GM19467 (cell line): ENCODE results near the gene CDCA4.

Experiments used
- ATAC-seq: cut with Tn5 transposase; IDR thresholded peaks from one replicate; pipeline ENCODE4 v1.9.1; 2021; ENCODE audit warnings: mild to moderate bottlenecking, moderate library complexity; ENCODE audit not compliant: unreplicated experiment

CDCA4 gene

GRCh38 chr14:104978746-104979691 lies 41.9 kb downstream of the CDCA4 start:
- ATAC-seq, result no peak

- ATAC-seq, result no peak
Measured at GRCh38 chr14:104977681-104978653, 42.9 kb downstream of the CDCA4 start, which contains the start of gene AHNAK2. TSS of gene AHNAK2 (minus strand) at chr14:104978374. CDS start at chr14:104978237, 137 bp downstream.

GRCh38 chr14:104977008-104977680 lies 43.7 kb downstream of the CDCA4 start:
- ATAC-seq, result no peak

DNA sequence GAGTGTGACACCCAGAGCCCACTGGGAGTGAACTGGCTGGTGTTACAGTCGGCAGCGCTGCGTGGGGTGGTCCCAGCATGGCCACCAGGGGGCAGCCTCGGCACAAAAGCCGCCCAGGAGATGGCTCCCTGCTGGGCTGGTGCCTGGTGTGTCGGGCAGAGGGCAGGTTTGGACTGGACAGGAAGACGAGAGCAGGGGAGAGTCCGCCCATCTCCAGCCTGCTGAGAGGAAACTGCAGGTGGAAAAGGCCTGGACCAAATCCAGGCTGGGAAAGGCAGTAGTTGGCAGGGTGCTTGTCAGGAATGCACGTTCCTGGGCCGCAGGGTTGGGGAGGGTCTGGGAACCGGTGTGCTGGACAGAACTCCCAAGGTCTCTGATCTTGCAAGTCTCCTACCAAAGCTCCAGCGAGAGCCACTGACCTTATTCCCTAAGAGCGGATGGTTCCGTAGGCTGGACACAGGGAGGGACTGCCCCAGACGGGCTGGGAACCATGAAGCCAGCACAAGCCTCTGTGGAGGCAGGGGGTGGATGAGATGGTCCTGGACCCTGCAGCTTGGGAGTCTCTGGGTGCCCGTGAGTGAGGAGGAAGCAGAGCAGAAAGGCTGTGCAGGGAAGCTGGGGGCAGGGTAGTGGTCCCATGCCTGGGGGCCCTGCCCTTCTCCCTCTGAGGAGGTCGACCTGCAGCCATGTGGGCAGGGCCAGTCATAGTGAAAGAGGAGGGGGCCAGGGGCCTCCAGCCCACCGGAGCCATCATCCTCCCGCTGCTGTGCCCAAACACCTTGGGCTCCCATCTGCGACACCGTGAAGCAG lies 44.5 kb downstream of the CDCA4 start:
- ATAC-seq, result peak; percentile 50

DNA sequence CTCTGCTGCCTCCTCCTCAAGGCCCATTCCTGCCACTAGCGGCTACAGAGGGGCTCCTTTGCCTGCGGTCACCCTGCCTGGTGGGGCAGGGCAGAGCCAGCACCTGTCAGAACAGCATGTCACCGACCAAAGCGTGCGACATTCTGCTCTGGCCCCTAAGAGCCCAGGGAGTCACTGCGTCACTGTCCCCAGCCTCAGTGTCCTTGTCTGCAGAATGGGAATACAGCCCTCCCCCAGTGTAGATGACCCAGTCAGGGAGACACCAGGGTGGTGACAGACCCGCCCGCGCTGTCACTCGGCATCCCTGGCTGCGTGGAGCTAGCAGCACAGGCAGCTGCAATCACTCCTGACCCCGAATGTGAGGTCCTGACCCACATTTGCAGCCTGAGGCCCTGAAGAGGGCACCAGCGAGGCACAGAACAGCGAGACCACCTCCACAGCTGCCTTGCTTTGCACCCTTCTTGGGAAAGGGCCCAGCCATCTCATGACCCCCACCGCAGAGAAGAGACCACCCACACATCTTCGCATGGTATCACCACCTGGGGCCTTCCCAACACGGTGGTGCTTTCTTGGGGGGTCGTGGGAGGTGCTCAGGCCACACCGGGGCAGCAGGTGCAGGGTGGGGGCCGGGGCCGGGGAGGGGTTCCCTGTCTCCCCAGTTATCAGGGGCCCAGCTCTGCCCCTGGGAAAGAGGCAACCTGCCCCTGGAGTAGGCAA lies 45.2 kb downstream of the CDCA4 start:
- no peak for ATAC-seq

DNA sequence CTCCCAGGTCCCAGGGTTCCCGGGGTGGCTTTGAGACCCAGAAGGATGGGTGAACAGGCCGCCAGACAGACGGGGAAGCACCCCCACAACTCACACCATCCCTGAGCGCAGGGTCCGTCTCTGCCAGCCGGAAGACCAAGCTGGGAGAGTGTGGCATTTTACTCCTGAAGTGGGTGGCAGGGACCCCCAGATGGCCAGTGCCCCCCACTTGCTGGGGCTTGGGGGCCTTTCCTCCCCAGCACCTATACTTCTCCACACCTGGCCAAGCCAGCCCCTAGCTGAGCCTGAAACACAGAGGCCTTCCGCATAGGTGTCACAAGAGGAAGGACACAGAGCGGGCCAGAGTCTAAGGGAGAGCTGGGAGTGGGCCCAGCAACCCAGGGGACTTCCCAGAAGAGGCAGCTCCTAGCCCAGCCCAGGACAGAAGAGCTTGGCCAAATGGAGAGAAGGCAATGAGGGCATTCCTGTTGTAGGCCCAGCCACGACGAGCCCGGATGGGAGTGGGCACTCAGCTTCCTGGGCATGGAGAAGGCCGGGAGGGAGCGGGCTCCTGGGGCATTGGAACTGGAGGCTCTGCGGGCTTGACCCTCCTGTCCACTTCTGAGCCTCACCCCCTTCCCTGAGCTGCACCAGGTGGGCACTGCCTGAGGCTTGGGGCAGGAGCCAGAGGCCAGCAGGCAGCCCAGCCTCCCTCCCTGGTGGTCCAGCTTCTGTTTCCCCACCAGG lies 46.1 kb downstream of the CDCA4 start:
- no peak for ATAC-seq

DNA sequence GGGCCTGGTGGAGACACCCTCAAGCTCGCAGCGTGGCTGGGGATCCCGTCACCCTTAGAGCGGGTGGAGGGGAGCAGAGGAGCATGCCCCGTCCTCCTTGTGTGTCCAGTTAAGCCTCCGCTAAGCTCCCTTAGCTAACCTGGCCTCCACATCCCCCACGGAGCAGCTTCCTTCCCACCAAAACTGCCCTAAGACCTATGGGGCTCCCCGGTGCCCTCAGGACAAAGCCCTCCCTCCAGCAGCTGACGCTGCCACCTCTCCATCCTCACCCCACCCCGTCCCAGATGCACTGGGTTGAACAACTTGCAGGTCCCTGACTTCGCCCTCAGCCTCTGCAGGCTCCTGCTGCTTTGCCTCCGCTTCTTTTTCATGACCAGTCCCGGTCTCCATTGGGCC lies 46.7 kb downstream of the CDCA4 start:
- no peak for ATAC-seq

- ATAC-seq, result no peak
Measured at GRCh38 chr14:104973385-104974145, 47.3 kb downstream of the CDCA4 start.

- no peak for ATAC-seq
Measured at GRCh38 chr14:104973135-104973384, 47.8 kb downstream of the CDCA4 start.

DNA sequence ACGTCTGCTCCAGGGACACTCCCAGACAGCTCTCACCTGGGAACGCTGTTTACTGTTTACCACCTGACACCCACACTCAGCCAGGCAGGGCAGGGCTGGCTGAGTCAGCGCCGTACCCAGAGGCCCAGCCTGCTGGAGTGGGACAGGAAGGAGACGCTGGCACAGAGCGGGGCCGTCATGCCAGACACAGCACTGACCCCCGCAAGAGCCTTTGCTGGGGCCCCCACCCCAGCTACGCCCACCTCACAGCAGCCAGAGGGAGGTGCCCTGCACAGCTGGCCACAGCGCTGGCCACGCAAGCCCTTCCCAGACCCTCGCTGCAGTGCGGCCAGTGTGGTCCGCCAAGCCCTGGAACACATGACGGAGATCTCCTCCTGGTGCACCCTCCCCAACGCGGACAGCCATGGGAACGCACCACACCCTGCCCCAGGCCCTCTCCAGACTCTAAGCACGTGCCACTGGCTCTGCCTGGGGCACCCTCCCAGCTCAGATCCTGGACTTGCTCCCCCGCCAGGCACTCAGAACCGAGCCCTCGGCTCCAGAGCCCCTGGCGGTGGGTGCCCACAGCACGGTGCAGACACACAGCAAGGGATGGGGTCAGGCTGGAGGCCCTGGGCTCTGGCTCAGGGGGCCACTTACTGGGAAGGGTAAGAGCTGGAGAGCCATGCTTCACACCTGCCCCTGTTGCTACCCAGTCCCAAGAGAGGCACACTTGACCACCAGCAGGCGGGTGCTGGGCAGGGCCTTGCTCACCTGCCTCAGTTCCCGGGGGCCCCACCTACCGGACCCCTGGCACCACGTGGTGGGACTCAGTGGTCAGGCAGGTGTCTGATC lies 48.4 kb downstream of the CDCA4 start:
- ATAC-seq, result no peak

DNA sequence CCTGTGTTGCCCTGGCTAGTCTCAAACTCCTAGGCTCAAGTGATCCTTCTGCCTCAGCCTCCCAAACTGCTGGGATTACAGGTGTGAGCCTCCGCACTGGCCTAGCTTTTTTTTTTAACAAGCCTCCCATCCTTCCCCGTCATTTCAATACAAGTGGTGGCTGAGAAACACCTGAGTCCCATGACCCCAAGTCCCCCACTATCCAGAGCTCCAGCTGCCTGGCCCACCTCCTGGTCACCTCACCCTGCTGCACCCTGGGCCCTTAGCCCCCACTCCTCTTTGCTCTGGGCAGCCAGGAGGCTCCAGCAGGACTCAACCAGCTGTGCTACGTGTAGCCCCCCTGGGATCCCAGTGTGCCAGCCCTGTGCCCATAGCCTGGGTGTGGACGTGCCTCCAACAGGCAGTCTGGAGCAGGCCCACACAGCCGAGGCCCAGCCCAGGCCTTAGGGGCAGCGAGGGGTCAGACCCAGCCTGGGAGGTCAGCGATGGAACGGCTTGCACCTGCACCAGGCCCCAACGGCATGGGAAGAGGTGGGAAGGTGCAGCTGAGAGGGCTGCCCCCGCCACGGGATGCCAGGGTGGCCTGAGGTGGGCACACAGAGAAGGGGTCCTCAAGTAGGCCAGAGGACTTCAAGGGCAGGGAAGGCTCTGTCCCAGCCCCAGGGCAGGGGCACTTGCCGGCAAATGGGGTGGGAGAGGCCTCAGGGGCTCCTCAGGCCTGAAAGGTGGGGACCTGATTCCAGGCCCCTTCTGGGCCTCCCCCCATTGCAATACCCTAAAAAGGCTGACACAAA lies 49.2 kb downstream of the CDCA4 start:
- ATAC-seq, result no peak

- no peak for ATAC-seq
Measured at GRCh38 chr14:104970231-104971068, 50.4 kb downstream of the CDCA4 start.

DNA sequence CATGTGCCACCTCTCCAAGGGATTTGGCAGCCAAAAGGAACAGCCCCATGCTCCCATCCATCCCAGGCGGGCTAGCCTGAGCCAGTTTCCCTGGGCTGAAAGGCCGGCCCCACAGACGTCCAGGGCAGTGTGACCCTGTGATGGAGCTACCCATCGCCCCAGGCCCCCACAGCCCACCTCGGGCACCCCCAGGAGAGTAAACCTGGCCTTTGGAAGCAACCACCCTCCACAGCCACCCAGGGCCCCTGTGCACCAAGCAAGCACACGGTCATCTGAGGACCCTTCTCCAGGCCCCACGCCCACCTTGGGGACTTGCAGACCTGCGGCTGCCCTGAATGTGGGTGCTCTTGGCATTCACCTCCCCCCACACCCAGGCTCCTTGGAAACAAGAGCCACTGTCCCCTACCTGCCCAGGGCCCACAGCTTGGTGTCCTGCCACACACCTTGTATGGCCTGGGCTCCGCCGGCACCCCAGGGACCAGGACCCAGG lies 51.1 kb downstream of the CDCA4 start:
- ATAC-seq, result no peak

- ATAC-seq, result no peak
Measured at GRCh38 chr14:104968541-104969401, 52.1 kb downstream of the CDCA4 start.

DNA sequence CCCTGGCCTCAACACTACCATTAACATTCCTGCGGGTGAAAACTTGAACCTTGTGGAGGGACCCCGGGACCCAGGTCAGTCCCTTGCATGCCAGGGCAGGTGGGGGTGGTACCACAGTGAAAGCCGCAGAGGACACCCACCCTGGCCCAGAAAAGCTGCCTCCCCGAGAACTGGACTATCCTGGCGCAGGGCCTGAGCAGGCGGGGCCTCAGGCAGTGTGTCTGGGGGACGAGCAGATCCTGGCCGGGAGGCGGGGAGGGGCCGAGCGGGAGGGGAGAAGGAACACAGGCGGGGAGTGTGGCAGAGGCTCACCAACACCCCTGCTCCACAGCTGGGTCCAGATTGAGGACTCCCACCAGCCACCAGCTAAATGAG lies 52.7 kb downstream of the CDCA4 start:
- no peak for ATAC-seq
